ENCODE measurements around the gene NTN5. TPM values are rescaled to one million over a fixed set of nuclear protein-coding genes. Genes with fewer than 3 reads are reported as not detected.

NTN5 gene
- total and polyA plus RNA-seq, 10 of the 15 experiments (the other 5 are each of a cell fraction or from before 2014, with no cell fraction given): 0.07 to 0.22 TPM; not detected in 8

GRCh38 chr19:48614436-48615230 lies 58.2 kb downstream of the NTN5 start, which contains the start of gene FAM83E:
Gene FAM83E (minus strand): TSS chr19:48615076. CDS start chr19:48613372, 1,704 bp downstream.
- Histone ChIP-seq H3K27ac (ENCODE audit: control insufficient read depth, insufficient read depth) (no peak within 1 kb of the TSS), H3K27me3 (replicated peaks in 1 of 2; ENCODE audit: control insufficient read depth in 2 of 2, insufficient read depth in 2 of 2, low read length in 1 of 2) (no peaks in the 10 kb centered on the region), H3K9ac (ENCODE audit: control insufficient read depth, insufficient read depth, low read length) (no peak within 1 kb of the TSS), H3K36me3 (ENCODE audit: control insufficient read depth in 2 of 2, insufficient read depth in 2 of 2, low read length in 1 of 2) (peaks cover 25 to 32% of the 10 kb centered on the region in 2 experiments), H3K4me2 (ENCODE audit: control insufficient read depth, insufficient read depth) (no peak within 1 kb of the TSS), H3K4me3 (no peak within 1 kb of the TSS), H3K79me2 (ENCODE audit: control insufficient read depth, insufficient read depth, low read length) (peaks cover 38% of the 10 kb centered on the region), H3K4me1 (ENCODE audit: control insufficient read depth, insufficient read depth, low read length) (peaks cover 8% of the 10 kb centered on the region; the same call in 1 of the 2 replicates), H3K9me3 (replicated peaks; ENCODE audit: control insufficient read depth, insufficient read depth, low read length) (no peaks in the 10 kb centered on the region), H4K20me1 (ENCODE audit: control insufficient read depth, insufficient read depth) (peaks cover 15% of the 10 kb centered on the region), H2AFZ (ENCODE audit: control insufficient read depth, low read depth, low read length) (no peak within 1 kb of the TSS)
- ChIA-PET SMC1A (ENCODE audit: uncharacterized antibody, unreplicated experiment) (no interaction called here), CTCF (interaction anchor here (0.5 kb wide), 1 partner anchor 29 kb away, joined by 3 read pairs; no protein-coding TSS in a partner anchor), RAD21 (ENCODE audit: unreplicated experiment) (no interaction called here), POLR2A (interaction anchor here (1.0 kb wide), 1 partner anchor 40 kb away, joined by 4 read pairs; no protein-coding TSS in a partner anchor)
- FAIRE-seq: no peak
- DNase-seq (ENCODE audit: low read depth, low spot score): no peak
- ATAC-seq: no peak
- WGBS (ENCODE audit: insufficient coverage, insufficient replicate concordance, low lambda C conversion rate, missing lambda C conversion rate): 56% methylated on average over 31 of the region's 31 CpGs
- in situ Hi-C loops (cut with MboI): no loop called here
- intact Hi-C loops (cut with micrococcal nuclease; ENCODE audit: unreplicated experiment): no loop called here
- no TSS peak for BruUV-seq (replicated peaks)
- TF ChIP-seq BACH1 (IDR thresholded peaks at IDR 0.05; ENCODE audit: borderline replicate concordance) (peak; percentile 79; the same call in 1 of the 2 replicates), CBX5 (IDR thresholded peaks at IDR 0.05; ENCODE audit: low read depth) (no peak), SRF (IDR thresholded peaks at IDR 0.05; ENCODE audit: low read depth in 2 of 2, low read length in 2 of 2) (no peak), HDAC6 (IDR thresholded peaks at IDR 0.05; ENCODE audit: unreplicated experiment) (no peak), IRF4 (IDR thresholded peaks at IDR 0.05; ENCODE audit: low read depth, low read length) (no peak), MEF2A (IDR thresholded peaks at IDR 0.05; ENCODE audit: insufficient read depth, low read depth, low read length) (no peak), EZH2 (IDR thresholded peaks at IDR 0.05; ENCODE audit: borderline replicate concordance, control insufficient read depth, low read depth, low read length) (no peak), EED (IDR thresholded peaks at IDR 0.05; ENCODE audit: low read depth) (no peak), YBX1 (IDR thresholded peaks at IDR 0.05) (no peak), NFIC (IDR thresholded peaks at IDR 0.05; ENCODE audit: low read depth, low read length) (no peak), MTA3 (IDR thresholded peaks at IDR 0.05; ENCODE audit: borderline replicate concordance, low read length) (peak; percentile 55; the same call in 1 of the 2 replicates), ATF2 (IDR thresholded peaks at IDR 0.05; ENCODE audit: low read length) (no peak; the same call in 1 of the 2 replicates), CTCF (IDR thresholded peaks at IDR 0.05 in 2 of 3, conservative IDR thresholded peaks at IDR 0.05 in 1 of 3; ENCODE audit: control insufficient read depth in 2 of 3, extremely low read depth in 1 of 3, insufficient read depth in 1 of 3, low read depth in 3 of 3, low read length in 3 of 3) (no peak), RFX5 (IDR thresholded peaks at IDR 0.05; ENCODE audit: low read depth, low read length) (no peak), HCFC1 (IDR thresholded peaks at IDR 0.05; ENCODE audit: low read length) (no peak), MTA2 (IDR thresholded peaks at IDR 0.05; ENCODE audit: low read depth) (no peak), ZNF592 (IDR thresholded peaks at IDR 0.05) (no peak)

All from GM12878 (cell line).